Activated T-cell treated with anti-CD3 and anti-CD28 coated beads for 48 hours (primary cell): ENCODE measurements around the gene CDC20B.
"Not testable (repeated sequence)": the region's sequence is repeated elsewhere in the genome, so short reads cannot be mapped to it uniquely, and the experiment has no call there.

Experiments
- DNase-seq: peaks from one replicate; pipeline ENCODE4 v3.0.0-alpha.2; 2020; ENCODE audit warnings: low read depth

Gene CDC20B

GRCh38 chr5:55104036-55104772 is 68.8 kb downstream of the CDC20B start:
- DNase-seq: no peak

GRCh38 chr5:55102348-55102747 is 70.6 kb downstream of the CDC20B start, which contains the start of gene GZMA:
Gene GZMA, plus strand, starts transcription at chr5:55102646. Its CDS starts 37 bp downstream, at chr5:55102683.
- DNase-seq: no peak

GRCh38 chr5:55101556-55102276 is 71.3 kb downstream of the CDC20B start:
- no peak for DNase-seq

- DNase-seq: not testable (repeated sequence)
Measured at GRCh38 chr5:55101148-55101547, 71.8 kb downstream of the CDC20B start.

GRCh38 chr5:55096861-55097260 is 76.1 kb downstream of the CDC20B start:
- no peak for DNase-seq

- no peak for DNase-seq
Measured at GRCh38 chr5:55096182-55096581, 76.8 kb downstream of the CDC20B start.

- DNase-seq: not testable (repeated sequence)
Measured at GRCh38 chr5:55091011-55091410, 82.0 kb downstream of the CDC20B start.

GRCh38 chr5:55089301-55089700 is 83.7 kb downstream of the CDC20B start:
- DNase-seq: not testable (repeated sequence)

- no peak for DNase-seq
Measured at GRCh38 chr5:55081541-55081940, 91.4 kb downstream of the CDC20B start.

GRCh38 chr5:55073211-55073610 is 99.8 kb downstream of the CDC20B start:
- no peak for DNase-seq

GRCh38 chr5:55072666-55073065 is 100.3 kb downstream of the CDC20B start:
- DNase-seq: no peak

GRCh38 chr5:55071413-55071812 is 101.6 kb downstream of the CDC20B start:
- DNase-seq: no peak

GRCh38 chr5:55070968-55071367 is 102.0 kb downstream of the CDC20B start:
- no peak for DNase-seq

- no peak for DNase-seq
Measured at GRCh38 chr5:55066277-55066676, 106.7 kb downstream of the CDC20B start.

GRCh38 chr5:55064523-55064922 is 108.5 kb downstream of the CDC20B start:
- no peak for DNase-seq

GRCh38 chr5:55063899-55064298 is 109.1 kb downstream of the CDC20B start:
- no peak for DNase-seq

GRCh38 chr5:55063220-55063863 is 109.6 kb downstream of the CDC20B start:
- no peak for DNase-seq
